Left ventricle myocardium inferior (tissue), 1 donor: Measurements from ENCODE around the gene COL1A1. TPM values are rescaled to one million over a fixed set of nuclear protein-coding genes. Genes with fewer than 3 reads are reported as not detected.

Experiments used
- DNase-seq: peaks from one replicate; pipeline ENCODE4 v3.0.0-alpha.2; 2020
- H3K27ac ChIP-seq: fragments of 200-600 bp; replicated peaks from 2 replicates; pipeline ENCODE4 v1.8.0; 2021
- H3K27me3 ChIP-seq: fragments of 200-600 bp; 2 replicates; pipeline ENCODE4 v1.8.0; 2021; ENCODE audit warnings: low read depth
- H3K36me3 ChIP-seq: fragments of 200-600 bp; 2 replicates; pipeline ENCODE4 v1.8.0; 2021
- H3K4me1 ChIP-seq: fragments of 200-600 bp; 2 replicates; pipeline ENCODE4 v1.8.0; 2021
- H3K4me3 ChIP-seq: fragments of 200-600 bp; 2 replicates; pipeline ENCODE4 v1.8.0; 2021; ENCODE audit warnings: mild to moderate bottlenecking, moderate library complexity
- H3K9me3 ChIP-seq: fragments of 200-600 bp; replicated peaks from 2 replicates; pipeline ENCODE4 v1.8.0; 2021
- CTCF ChIP-seq: fragments of 200-600 bp; IDR thresholded peaks from 2 replicates; pipeline ENCODE4 v1.8.0; 2021; ENCODE audit warnings: antibody characterized with exemption, mild to moderate bottlenecking, borderline replicate concordance
- intact Hi-C: fragments of 100-400 bp; cut with micrococcal nuclease; formaldehyde crosslinking; loops from one replicate; pipeline ENCODE4 v1.11.0; 2022
- total RNA-seq: library from RNA; stranded (reverse); fragmentation: NEBNext Ultra II Directional; extraction: Animal tissue kit (Norgen Biotek cat#: 25700); gene quantifications from one replicate; pipeline ENCODE4 v1.2.1, GENCODE V29; 2021
- donor health status: DM: no; HTN: yes; CAD: no; lungs with severe emphysema.

COL1A1 gene
- total RNA-seq, 1 donor from 2014 or later: 45.8 TPM

GRCh38 chr17:50188921-50189549 lies 12.4 kb downstream of the COL1A1 start:
- intact Hi-C loops: no loop called here
- Histone ChIP-seq H3K36me3 (peaks cover 83% of the 10 kb centered on the region), H3K9me3 (no peaks in the 10 kb centered on the region), H3K27me3 (no peaks in the 10 kb centered on the region), H3K4me1 (no peaks in the 10 kb centered on the region), H3K4me3 (no peak overlapping the region), H3K27ac (no peak overlapping the region)
- no peak for DNase-seq
- no peak for TF ChIP-seq CTCF

GRCh38 chr17:50188531-50188920 lies 12.9 kb downstream of the COL1A1 start:
- no peak for TF ChIP-seq CTCF
- Histone ChIP-seq H3K36me3 (peaks cover 78% of the 10 kb centered on the region), H3K4me1 (no peaks in the 10 kb centered on the region), H3K4me3 (no peak overlapping the region), H3K27ac (no peak overlapping the region), H3K9me3 (no peaks in the 10 kb centered on the region), H3K27me3 (no peaks in the 10 kb centered on the region)
- intact Hi-C loops: no loop called here
- no peak for DNase-seq

GRCh38 chr17:50187751-50188530 lies 13.5 kb downstream of the COL1A1 start:
- intact Hi-C loops: no loop called here
- no peaks in the 10 kb centered on the region for H3K4me1 ChIP-seq
- H3K4me3 ChIP-seq: no peak overlapping the region
- no peaks in the 10 kb centered on the region for H3K27me3 ChIP-seq
- DNase-seq: no peak
- TF ChIP-seq CTCF: no peak
- no peak overlapping the region for H3K27ac ChIP-seq
- no peaks in the 10 kb centered on the region for H3K9me3 ChIP-seq
- H3K36me3 ChIP-seq: peaks cover 72% of the 10 kb centered on the region

- H3K27ac ChIP-seq: no peak overlapping the region
- H3K4me3 ChIP-seq: no peak overlapping the region
- no peaks in the 10 kb centered on the region for H3K9me3 ChIP-seq
- H3K27me3 ChIP-seq: no peaks in the 10 kb centered on the region
- no peak for TF ChIP-seq CTCF
- H3K4me1 ChIP-seq: no peaks in the 10 kb centered on the region
- intact Hi-C loops: no loop called here
- no peak for DNase-seq
- peaks cover 67% of the 10 kb centered on the region for H3K36me3 ChIP-seq
Measured at GRCh38 chr17:50187394-50187725, 14.1 kb downstream of the COL1A1 start.

GRCh38 chr17:50186661-50187393 lies 14.6 kb downstream of the COL1A1 start:
- no peak overlapping the region for H3K4me3 ChIP-seq
- H3K9me3 ChIP-seq: no peaks in the 10 kb centered on the region
- H3K27me3 ChIP-seq: no peaks in the 10 kb centered on the region
- intact Hi-C loops: no loop called here
- no peak overlapping the region for H3K27ac ChIP-seq
- H3K4me1 ChIP-seq: no peaks in the 10 kb centered on the region
- TF ChIP-seq CTCF: no peak
- H3K36me3 ChIP-seq: peaks cover 62% of the 10 kb centered on the region
- DNase-seq: no peak
